AG04449 (cell line): Measurements from ENCODE around the gene NEU2.
"Not testable (repeated sequence)": the region's sequence is repeated elsewhere in the genome, so short reads cannot be mapped to it uniquely, and the experiment has no call there.

Source experiments
- CTCF ChIA-PET: fragments of 350-600 bp; formaldehyde crosslinking; extraction: SDS; loops from one replicate; lab custom pipeline; 2021; ENCODE audit warnings: antibody characterized with exemption; lab: Yijun Ruan, JAX
- POLR2A ChIA-PET: fragments of 400-600, 350-600 bp; formaldehyde crosslinking; extraction: SDS; loops from one replicate; lab custom pipeline; 2020; ENCODE audit warnings: antibody characterized with exemption, inconsistent platforms; lab: Yijun Ruan, JAX
- DNase-seq: peaks from one replicate; pipeline ENCODE4 v3.0.0-alpha.2; 2010; ENCODE audit warnings: low read depth, low spot score
- H3K4me3 ChIP-seq: 2 replicates; pipeline ENCODE4 v1.5.1; 2011; ENCODE audit warnings: low read depth, mild to moderate bottlenecking, control low read depth, low read length
- CTCF ChIP-seq: IDR thresholded peaks from one replicate; pipeline ENCODE4 v1.5.1; 2011; ENCODE audit warnings: mild to moderate bottlenecking, moderate library complexity, low read length, control low read depth, inconsistent platforms; ENCODE audit not compliant: insufficient read depth; ENCODE audit errors: missing control alignments

Gene NEU2

GRCh38 chr2:233012301-233012971 lies 20.0 kb upstream of the NEU2 start:
- no peak for TF ChIP-seq CTCF
- no peak for DNase-seq
- no peak overlapping the region for H3K4me3 ChIP-seq
- ChIA-PET CTCF (no interaction called here), POLR2A (no interaction called here)

DNA sequence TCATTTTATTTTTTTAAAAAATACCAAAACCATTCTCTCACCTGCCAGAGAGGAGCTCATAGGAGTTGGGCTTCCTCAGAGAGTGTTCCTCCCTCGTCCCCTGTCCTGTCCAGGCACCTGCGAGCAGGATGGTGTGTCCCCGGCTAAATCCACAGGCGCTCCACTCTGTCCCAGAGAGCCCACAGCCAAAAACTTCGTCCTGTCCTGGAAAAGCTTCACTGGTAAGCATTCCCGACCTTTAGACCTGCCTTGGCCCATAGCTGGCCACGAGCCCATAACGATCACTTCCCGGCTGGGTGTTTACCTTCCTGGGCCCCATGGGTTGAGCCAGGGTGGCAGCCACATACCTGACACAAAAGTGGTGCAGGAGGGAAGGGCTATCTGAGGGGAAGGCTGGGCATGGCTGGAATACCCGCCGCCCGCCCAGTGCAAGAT lies 19.4 kb upstream of the NEU2 start, which contains the start of gene NGEF:
Gene NGEF (minus strand): TSS at position 230 of the 435 bp plus-strand sequence. CDS start 38,366 bp downstream, outside the sequence.
- H3K4me3 ChIP-seq, result no peak within 1 kb of the TSS
- TF ChIP-seq CTCF, result no peak
- CTCF ChIA-PET, result no interaction called here
- no peak for DNase-seq
- POLR2A ChIA-PET, result no interaction called here

- CTCF ChIA-PET, result no interaction called here
- no peak for TF ChIP-seq CTCF
- DNase-seq, result no peak
- H3K4me3 ChIP-seq, result no peak overlapping the region
- POLR2A ChIA-PET, result no interaction called here
Measured at GRCh38 chr2:233013650-233014049, 18.8 kb upstream of the NEU2 start.

GRCh38 chr2:233015019-233015645 lies 17.3 kb upstream of the NEU2 start:
- no peak for TF ChIP-seq CTCF
- no peak overlapping the region for H3K4me3 ChIP-seq
- ChIA-PET POLR2A (no interaction called here), CTCF (no interaction called here)
- no peak for DNase-seq

DNA sequence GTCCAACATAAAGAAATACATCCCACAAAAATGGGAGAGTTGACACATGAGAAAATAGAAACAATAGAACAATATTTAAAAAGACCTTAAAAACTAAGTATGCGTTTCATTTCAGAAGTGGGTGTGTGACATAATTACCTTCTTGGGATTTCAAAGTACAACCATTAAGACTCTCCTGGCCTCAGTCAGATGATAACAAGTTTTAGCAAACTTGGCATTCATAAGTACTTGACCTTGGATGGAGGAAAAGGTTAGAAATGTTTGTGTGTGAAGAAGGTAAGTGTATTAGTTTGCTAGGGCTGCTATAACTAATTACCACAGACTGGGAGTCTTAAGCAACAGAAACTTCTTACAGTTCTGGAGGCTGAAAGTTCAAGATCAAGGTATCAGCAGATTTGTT lies 14.5 kb upstream of the NEU2 start:
- POLR2A ChIA-PET, result no interaction called here
- no peak for TF ChIP-seq CTCF
- CTCF ChIA-PET, result interaction anchor here (1.1 to 2.1 kb wide), 4 partner anchors 11 to 36 kb away, joined by 4 to 8 read pairs (median 6); no protein-coding TSS in a partner anchor
- no peak overlapping the region for H3K4me3 ChIP-seq
- DNase-seq, result no peak

GRCh38 chr2:233019610-233020009 lies 12.9 kb upstream of the NEU2 start:
- POLR2A ChIA-PET, H3K4me3 ChIP-seq, DNase-seq: not testable (repeated sequence)
- CTCF ChIA-PET, result interaction anchor here (1.0 kb wide), 1 partner anchor 9 kb away, joined by 3 read pairs; no protein-coding TSS in a partner anchor
